22Rv1 (cell line): Measurements from ENCODE around the gene DNTT.

Experiments used
- CTCF ChIP-seq: fragments of 450-650 bp; IDR thresholded peaks from 2 replicates; pipeline ENCODE4 v1.5.1; 2017; ENCODE audit warnings: mild to moderate bottlenecking
- ZFX ChIP-seq: fragments of 450-650 bp; IDR thresholded peaks from 2 replicates; pipeline ENCODE4 v1.6.1; 2017; ENCODE audit warnings: antibody characterized with exemption, borderline replicate concordance

GRCh38 chr10:96371356-96371755 lies 67.1 kb downstream of the DNTT start:
- no peak for TF ChIP-seq CTCF
- no peak for TF ChIP-seq ZFX
